PC-9 (cell line): Measurements from ENCODE around the gene BSND.

ENCODE experiments used
- CTCF ChIP-seq: fragments of 200-600 bp; sonication (generic); conservative IDR thresholded peaks from 2 replicates; pipeline ENCODE4 v1.6.1; 2017; ENCODE audit warnings: mixed run types, antibody characterized with exemption, mild to moderate bottlenecking, moderate library complexity
- EZH2 ChIP-seq: fragments of 200-600 bp; sonication (generic); IDR thresholded peaks from 2 replicates; pipeline ENCODE4 v1.8.0; 2017; ENCODE audit warnings: antibody characterized with exemption, low read depth

DNA sequence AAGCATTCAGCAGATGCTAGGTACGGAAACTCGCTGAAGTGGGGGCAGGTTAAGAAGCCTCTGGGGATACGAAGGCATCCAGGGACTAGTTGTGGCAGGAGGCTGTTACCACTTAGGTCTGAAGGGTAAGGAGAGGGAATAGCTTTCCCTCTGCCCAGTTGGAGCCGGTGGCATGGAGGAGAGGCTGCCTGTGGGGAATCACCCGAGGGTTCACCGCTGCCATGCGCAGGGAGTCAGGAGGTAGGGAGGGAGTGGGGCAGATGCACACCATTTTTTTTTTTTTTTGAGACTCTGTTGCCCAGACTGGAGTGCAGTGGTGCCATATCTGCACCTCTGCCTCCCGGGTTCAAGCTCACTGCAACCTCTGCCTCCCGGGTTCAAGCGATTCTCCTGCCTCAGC, 46.7 kb downstream of the BSND start:
- TF ChIP-seq CTCF (no peak), EZH2 (no peak)
